HG03280 (cell line): ENCODE measurements around the gene RAB11FIP3.

Experiments used
- ATAC-seq: cut with Tn5 transposase; IDR thresholded peaks from one replicate; pipeline ENCODE4 v1.9.1; 2021; ENCODE audit warnings: mild to moderate bottlenecking, moderate library complexity; ENCODE audit not compliant: unreplicated experiment

RAB11FIP3 gene

GRCh38 chr16:529012-529575 is 103.6 kb downstream of the RAB11FIP3 start:
- ATAC-seq: no peak

GRCh38 chr16:530111-530817 is 104.8 kb downstream of the RAB11FIP3 start:
- ATAC-seq: no peak

- no peak for ATAC-seq
Observed at GRCh38 chr16:531494-532125, 106.2 kb downstream of the RAB11FIP3 start.

GRCh38 chr16:533391-534123 is 108.1 kb downstream of the RAB11FIP3 start:
- ATAC-seq: no peak

DNA sequence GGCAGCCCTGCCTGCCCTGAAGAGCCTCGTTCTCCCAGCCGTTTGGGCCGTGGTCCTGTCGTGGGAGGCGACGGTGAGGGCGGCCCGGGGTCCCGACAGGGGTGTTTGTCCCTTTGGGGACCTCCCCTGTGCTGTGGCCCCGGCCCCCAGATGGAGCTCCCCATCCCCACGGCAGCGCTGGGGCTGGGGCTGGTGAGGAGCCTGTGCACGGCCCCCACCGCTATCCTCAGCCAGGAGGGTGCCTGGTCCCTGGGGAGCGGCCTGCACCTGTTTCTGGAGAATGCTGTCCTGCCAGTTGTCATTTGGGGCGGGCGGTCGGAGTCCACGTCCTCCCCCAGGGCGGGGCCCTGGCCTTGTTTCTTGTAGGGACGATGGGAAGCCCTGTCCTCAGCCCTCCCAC is 108.7 kb downstream of the RAB11FIP3 start:
- ATAC-seq: no peak

- ATAC-seq: no peak
Observed at GRCh38 chr16:534856-535445, 109.5 kb downstream of the RAB11FIP3 start.

DNA sequence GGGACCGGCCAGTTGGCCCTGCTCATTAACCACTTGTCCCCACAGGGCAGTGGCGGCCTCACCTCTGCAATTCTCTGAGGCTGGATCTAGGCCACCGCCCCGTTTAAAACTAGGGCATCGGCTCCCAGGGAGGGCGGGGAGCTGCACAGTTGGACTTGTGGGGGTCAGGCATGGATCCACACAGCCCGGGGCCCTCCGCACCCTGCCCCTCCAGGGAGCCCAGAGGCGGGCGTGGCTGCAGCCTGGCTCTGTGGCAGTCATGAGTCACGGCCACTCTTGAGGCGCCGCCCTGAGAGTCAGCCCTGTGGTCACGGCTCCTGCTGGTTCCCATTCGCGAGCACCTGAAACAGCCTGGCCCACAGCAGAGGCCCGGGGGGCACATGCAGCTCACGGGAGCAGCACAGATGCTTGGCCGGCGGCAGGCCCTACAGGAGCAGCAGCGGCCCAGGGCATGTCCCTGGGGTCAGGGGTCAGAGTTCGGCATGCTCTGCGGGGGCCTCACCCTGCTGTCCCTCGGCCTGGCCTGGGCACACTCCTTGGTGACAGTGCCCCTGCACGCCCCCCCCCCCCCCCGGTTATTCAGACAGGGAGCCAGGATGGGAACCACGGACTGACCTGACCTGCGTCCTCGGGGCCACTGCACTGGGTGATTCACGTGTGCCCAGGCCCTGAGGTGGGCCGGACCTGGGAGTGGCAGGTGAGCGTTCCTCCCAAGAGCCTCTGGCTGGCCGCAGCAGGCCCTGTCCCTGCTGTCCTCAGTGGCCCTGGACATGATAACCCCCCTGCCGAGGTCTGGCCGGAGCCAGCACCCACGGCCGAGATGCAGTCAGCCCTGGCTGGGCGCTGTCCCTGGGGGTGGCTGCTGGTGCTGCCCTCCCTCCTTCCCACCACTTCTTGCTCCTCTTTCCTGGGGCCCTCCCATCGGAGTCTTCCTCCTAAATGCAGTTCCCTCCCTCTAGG is 110.3 kb downstream of the RAB11FIP3 start:
- no peak for ATAC-seq

GRCh38 chr16:536746-537145 is 111.3 kb downstream of the RAB11FIP3 start:
- no peak for ATAC-seq

DNA sequence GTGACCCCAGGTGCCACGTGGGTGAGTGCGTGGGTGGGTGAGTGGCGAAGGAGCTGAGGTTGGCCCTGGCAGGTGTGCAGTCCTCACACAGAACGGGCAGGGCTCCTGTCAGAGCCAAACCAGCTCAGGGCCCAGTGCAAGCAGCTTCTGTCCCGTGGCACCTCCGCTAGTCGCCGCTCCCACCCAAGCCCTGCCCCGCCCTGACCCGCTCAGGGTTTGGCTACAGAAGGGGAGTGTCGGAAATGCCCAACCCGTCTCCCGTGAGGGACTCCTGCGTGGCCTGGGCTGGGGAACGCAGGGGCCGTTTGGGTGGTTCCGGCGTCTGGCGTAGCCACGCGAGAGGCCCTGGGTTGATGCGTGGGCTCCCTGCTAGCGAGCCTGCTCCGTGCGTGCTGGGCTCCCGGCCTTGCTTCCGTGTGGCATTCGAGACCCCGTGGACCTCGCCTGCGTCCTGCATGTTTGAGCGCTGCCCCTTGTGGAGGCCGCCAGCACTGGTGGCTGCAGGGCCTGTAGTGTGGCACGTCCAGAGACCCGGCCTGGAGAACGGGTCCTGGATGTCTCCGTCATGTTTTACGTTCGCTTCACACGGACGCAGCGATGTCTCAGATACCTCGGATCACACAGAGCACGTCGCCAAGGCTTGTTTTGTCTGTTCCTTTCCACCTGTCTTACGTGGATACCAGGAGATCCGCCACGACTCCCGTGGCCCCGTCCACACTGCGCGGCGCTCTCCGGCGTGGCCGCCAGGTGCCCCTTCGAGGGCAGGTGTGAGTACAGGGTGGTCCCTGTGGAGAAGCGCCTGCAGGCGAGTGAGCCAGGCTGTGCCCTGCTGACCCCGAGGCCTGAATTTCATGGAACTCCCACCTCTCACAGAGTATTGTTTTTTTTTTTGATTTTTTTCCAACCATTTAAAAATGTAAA is 112.2 kb downstream of the RAB11FIP3 start:
- no peak for ATAC-seq

DNA sequence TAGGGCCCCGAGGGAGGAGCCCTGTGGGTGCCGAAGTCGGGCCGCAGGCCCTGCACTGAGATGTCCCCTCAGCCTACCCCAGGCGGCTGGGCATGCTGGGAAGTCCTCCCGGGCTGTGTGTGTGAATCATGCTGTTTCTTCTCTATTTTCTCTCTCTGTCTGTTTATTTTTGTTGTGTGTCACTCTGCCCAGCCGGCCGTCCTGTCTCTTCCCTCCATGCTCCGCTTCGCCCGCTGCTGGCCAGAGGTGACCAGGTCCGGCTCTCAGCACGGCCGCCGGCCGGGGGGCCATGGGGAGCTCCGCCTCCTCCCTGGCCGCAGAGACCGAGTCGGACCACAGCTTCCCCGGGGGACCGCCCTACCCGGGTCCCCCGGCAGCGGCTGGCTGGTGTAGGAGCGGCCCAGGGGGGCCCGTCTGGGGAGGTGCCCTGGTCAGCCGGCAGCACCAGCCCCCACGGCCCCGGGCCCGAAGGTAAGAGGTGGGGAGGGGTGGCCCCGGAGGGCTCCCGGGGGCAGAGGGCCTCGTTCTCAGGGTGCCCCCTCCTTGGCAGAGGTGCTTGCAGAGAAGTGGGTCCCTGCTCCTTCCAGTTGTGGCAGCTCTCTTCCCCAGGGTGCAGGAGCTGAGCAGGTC is 114.6 kb downstream of the RAB11FIP3 start:
- ATAC-seq: no peak

GRCh38 chr16:540645-541340 is 115.3 kb downstream of the RAB11FIP3 start:
- no peak for ATAC-seq

DNA sequence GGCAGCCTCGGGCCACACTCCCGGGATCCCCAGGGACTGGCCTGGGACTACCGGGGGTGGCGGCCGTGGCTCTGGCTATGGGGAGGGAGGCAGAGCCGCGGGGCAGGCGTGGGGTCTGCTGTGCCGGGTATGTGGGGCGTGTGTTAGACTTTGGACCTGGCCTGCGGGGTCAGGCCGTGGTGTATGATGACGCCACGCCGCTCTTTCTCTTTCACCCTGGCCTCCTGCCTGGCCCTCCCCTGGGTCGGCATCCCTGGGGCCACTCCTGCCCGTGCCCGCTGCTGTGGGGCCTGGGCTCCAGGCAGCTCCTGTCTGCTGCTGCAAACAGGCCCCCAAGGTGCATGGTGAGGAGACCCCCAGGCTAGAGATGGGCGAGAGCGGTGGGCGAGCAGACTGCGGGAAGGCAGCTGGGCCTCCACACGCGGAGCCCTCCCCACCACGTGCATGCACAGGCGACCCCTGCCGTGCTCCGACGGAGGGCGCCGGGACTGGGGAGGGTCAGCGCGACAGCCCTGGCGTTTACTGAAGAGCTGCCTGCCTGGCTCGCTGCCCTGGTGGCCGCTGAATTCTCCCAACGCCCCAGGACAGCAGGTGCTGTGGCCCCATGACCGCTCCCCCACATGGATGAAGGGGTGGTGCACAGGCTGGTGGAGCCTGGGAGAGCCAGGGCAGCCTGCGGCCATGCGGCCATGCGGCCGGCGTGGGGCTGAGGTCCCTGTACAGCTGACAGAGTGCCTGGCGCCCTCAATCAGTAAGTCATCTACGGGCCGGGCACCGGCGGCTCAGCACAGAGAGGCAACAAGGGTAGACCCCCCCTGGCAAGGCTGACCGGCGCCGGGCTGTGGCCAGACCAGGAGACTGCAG is 118.1 kb downstream of the RAB11FIP3 start:
- ATAC-seq: no peak

DNA sequence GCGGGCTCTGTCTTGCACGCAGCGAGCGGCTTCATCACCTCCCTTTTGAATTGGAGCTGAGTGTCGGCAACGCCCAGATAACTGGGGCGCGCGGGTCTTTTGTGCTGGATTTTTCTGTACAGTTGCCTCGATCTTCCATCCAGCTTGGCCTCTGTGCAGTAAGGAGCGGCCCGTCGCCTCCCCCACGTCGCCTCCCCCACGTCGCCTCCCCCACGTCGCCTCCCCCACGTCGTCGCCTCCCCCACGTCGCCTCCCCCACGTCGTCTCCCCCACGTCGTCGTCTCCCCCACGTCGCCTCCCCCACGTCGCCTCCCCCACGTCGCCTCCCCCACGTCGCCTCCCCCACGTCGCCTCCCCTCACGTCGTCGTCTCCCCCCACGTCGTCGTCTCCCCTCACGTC is 119.1 kb downstream of the RAB11FIP3 start:
- no peak for ATAC-seq

GRCh38 chr16:546909-547770 is 121.7 kb downstream of the RAB11FIP3 start:
- ATAC-seq: no peak

DNA sequence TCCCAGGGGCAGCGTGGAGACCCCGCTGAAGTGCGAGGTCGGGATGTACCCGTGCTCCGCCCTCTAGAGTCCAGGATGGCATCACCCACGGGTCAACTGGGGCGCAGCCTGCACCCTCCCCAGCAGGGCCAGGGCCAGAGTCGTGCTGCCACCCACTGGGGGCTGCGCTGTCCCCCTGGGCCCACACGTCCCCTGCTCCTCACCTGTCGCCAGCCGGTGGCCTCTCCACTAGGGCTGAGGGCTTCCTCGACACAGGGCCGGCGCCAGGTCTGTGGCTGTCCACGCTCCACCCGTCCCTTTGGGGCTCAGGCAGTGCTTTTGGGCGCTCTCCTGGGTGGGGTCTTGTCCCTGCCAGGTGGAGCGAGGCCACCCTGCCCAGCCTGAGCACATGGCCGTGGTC is 123.1 kb downstream of the RAB11FIP3 start:
- no peak for ATAC-seq
